HFF-Myc (cell line): ENCODE results near the gene TFE3.
A peak's percentile ranks its signal among the peaks of the same experiment; 100 is the strongest.

Experiments used
- DNase-seq: peaks from one replicate; pipeline ENCODE4 v3.0.0-alpha.2; 2011; ENCODE audit warnings: low read depth; ENCODE audit errors: extremely low read depth
- H3K4me3 ChIP-seq: replicated peaks from 2 replicates; pipeline ENCODE4 v1.5.1; 2011; ENCODE audit warnings: low read depth, mild to moderate bottlenecking, control low read depth, low read length
- TF ChIP-seq, protein P1 (sequence below): IDR thresholded peaks from 2 replicates; pipeline ENCODE4 v1.5.1; 2012; ENCODE audit warnings: mild to moderate bottlenecking, low read depth, low read length, control low read depth; ENCODE audit errors: missing control alignments

TFE3 gene

DNA sequence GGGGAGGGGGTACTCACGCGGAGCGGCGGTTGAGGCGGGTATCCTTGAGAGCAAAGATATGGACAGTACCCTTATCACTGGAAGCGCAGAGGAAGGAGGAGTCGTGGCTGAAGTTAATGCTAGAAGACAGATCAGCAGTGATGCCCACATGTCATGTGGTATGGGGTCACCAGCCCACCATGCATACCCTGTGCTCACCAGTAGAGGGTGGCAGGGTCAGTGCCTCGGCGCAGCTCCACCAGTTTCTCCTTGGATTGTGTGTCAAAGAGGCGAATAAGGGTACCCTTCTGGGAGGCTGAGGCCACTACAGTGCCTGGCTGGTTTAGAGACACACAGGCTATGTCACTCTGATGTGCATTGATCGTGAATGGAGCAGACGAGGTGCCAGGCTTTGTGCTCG lies 32.2 kb upstream of the TFE3 start:
- H3K4me3 ChIP-seq: no peak overlapping the region
- TF ChIP-seq, protein P1, sequence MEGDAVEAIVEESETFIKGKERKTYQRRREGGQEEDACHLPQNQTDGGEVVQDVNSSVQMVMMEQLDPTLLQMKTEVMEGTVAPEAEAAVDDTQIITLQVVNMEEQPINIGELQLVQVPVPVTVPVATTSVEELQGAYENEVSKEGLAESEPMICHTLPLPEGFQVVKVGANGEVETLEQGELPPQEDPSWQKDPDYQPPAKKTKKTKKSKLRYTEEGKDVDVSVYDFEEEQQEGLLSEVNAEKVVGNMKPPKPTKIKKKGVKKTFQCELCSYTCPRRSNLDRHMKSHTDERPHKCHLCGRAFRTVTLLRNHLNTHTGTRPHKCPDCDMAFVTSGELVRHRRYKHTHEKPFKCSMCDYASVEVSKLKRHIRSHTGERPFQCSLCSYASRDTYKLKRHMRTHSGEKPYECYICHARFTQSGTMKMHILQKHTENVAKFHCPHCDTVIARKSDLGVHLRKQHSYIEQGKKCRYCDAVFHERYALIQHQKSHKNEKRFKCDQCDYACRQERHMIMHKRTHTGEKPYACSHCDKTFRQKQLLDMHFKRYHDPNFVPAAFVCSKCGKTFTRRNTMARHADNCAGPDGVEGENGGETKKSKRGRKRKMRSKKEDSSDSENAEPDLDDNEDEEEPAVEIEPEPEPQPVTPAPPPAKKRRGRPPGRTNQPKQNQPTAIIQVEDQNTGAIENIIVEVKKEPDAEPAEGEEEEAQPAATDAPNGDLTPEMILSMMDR: no peak
- no peak for DNase-seq

DNA sequence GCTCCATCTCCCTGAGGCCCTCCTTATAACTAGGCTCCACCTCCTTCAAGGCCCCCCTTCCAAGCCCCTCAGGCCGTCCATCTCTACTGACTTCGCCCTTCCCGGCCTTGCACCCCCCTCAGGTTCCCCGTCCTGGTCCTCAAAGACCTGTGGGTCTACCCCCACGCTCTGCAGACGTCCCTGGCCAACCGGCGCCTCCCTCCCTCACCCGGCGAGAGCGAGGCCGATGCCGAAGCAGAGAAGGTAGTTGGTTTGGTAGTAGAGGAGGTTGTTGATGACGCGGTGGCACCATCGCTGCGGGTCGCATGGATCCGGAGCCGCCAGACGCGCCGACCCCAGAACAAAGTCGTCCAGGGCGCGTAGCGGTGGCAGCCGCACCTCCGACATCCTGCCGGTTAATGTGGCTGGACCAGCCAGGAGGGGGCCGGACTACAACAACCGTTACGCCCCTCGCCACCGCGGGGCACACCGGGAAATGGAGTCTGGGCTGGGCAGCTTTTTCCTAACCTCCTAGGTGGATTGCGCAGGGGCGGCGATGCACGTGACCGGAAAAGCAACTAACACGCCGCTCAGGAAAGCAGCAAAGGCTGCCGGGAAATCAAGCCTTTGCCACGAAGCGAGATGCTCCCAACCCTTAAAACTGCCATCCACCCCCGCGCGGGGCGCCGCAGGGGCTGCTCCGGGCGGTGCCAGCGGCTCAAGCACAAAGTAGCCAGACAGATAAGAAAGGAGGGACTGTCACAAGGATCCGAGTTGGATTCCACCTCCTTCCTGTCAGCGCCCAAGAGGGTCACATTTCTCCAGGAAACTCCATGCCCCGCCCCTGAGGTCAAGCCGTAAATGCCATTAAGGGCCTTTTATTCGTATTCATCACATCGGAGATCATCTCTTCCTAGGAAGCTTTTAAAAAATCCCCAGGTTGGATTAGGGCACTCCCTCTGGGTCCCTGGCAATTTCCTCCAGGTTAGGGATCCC lies 30.7 kb upstream of the TFE3 start, which contains the start of gene PRAF2:
TSS of gene PRAF2 (minus strand) at position 402 of the 975 bp plus-strand sequence. CDS start at position 387, 15 bp downstream.
- TF ChIP-seq, protein P1: no peak
- peak; percentile 71 for DNase-seq
- peak within 1 kb of the TSS; percentile 68 for H3K4me3 ChIP-seq

DNA sequence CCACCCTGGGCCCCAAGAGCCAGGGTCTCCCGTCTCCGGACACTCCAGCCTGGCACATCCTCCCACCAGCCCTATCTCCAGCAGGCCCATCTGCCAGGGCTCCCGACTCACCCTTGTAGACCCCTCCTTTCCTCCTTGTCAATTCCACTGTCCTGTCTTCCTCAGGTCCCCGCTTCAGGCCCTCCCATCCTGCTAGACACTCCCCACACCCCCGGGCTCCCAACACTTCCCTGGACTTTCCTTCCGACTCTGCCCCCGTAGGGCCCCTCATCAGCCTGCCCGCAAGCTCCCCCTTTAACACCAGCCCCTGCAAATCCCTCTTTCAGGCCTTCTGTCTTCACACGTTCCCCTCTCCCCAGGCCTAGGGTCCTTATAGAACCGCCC lies 29.5 kb upstream of the TFE3 start:
- TF ChIP-seq, protein P1: no peak
- DNase-seq: no peak
- H3K4me3 ChIP-seq: peak overlapping the region; percentile 68

DNA sequence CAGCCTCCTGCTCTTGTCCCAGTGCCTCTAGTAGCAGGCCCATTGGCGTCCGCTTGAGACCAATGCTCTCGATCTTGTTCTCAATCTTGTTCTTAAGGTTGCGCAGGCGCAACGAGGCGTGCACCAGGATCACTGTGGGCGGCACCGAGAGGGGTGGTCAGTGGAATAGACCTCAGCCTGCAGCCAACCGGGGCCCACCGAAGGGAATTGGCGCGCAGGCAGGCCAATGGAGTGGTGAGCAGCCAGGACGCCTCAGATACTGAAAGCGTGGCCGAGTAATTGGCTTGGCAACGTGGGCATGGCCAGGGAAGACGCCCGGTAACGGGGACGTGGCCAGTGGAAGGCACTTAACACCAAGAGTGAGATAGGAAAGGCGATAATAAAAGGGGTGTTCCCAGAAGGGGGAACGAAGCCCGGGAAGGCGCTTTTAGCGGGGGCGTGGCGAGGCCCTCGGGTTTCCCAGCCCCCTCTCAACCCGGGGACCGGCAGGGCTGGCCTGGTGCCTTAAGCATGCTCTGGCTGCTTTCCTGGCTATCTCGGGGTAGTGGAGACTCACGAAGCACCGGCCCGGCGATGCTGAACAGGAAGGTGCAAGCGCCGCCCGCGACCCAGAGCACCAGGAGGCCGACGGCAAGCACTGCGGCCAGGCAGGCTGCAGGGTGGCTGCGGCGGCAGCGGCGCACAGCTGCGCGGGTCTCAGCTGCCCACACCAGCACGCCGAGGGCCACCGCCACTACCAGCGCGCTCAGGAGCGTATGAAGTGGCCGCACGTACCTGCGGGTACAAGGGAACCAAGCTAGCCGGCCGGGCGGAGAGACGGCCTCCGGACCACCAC lies 28.9 kb upstream of the TFE3 start:
- peak overlapping the region; percentile 68 for H3K4me3 ChIP-seq
- DNase-seq: no peak
- TF ChIP-seq, protein P1: no peak

DNA sequence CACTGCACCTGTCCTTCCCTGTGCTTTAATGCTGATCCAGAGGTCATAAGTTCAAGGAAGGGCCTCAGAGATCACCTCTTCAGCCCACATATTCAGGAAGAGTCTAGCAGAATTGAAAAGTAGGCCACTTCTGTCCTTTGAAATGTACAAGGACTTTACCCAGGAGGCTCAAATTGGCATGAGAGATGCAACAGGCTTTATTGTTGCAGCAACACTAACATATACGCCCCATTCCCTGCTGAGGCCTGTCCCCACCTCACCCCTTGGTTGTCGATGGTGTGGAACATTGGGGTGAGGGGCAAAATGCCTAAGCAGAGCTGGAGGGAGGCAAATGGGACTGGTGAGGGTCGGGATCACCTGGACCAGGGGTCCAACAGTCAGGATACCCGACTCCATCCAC lies 27.8 kb upstream of the TFE3 start:
- no peak for DNase-seq
- no peak overlapping the region for H3K4me3 ChIP-seq
- TF ChIP-seq, protein P1: no peak

DNA sequence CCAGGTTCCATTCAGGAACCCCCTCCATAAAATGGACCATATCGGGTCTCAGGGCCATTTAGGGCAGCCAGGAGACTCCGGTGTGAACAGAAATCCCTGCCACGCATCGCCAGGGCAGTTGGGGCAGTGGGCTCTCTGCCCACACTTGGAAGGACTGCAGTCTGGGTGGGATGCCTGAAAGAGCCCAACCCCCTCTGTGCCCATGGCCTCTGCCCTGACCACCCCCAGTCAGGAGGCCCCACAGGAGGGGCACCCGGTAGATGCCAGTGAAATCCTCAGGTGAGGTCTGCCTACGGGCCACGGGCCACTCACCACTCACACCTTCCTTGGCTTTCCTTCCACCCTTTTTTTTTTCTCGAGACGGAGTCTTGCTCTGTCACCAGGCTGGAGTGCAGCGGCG lies 25.9 kb upstream of the TFE3 start:
- TF ChIP-seq, protein P1: no peak
- no peak overlapping the region for H3K4me3 ChIP-seq
- DNase-seq: no peak
